Prostate gland (tissue), 2 donors: Measurements from ENCODE around the gene ARHGEF37.

Experiments used
- CTCF ChIP-seq, 4 experiments: fragments of 200-600 bp in 2 of 4; fragments of 450-650 bp in 2 of 4; sonication (generic) in 2 of 4; IDR thresholded peaks; 1 replicate in 3 of 4; 2 replicates in 1 of 4; pipeline ENCODE4 v1.5.1; 2016 to 2019; ENCODE audit warnings: antibody characterized with exemption in 4 of 4, mild to moderate bottlenecking in 2 of 4, moderate library complexity in 2 of 4
- POLR2AphosphoS5 ChIP-seq: sonication (generic); formaldehyde crosslinking; IDR thresholded peaks from one replicate; pipeline ENCODE4 v1.6.1; 2017; ENCODE audit warnings: antibody characterized with exemption

GRCh38 chr5:149679876-149680809 is 98.8 kb downstream of the ARHGEF37 start:
- no peak for TF ChIP-seq CTCF (IDR thresholded peaks at IDR 0.05)
- TF ChIP-seq POLR2AphosphoS5: no peak
